GM18870 (cell line): ENCODE results near the gene ARHGEF10L.

ENCODE experiments used
- ATAC-seq: cut with Tn5 transposase; IDR thresholded peaks from one replicate; pipeline ENCODE4 v1.9.1; 2021; ENCODE audit warnings: moderate library complexity; ENCODE audit not compliant: unreplicated experiment

ARHGEF10L gene

DNA sequence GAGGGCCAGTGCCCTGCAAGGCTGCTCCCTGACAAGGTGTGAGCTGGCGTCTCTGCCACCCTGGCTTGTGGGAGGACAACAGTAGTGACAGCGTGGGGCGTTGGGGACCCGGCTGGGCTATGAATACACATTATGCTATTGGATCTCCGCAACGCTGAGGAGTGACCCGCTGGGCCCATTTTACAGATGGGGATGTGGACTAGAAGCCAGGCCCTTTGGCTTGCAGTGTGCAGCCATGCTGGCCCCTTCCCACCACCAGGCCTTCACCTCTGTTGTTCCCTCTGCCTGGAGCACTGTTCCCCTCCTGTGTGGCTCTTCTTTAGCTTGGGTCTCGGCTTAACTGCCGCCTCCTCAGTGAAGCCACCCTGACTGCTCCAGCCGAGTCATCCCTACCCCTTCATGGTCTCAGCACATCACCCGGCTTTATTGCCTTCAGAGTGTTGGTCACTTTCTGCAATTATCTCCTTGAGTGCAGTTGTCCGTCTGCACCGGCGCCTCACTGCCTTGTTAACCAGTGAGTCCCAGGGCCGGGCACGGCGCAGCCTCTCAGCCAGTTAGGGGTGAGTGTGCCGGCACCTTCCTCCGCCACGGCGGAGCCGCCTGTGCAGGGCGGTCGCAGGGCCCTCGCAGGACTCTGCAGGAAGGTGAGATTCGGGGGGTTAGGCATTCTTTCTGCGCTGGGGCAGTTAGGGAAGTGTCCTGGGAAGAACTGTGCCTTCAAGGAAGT, 131.3 kb downstream of the ARHGEF10L start:
- no peak for ATAC-seq

DNA sequence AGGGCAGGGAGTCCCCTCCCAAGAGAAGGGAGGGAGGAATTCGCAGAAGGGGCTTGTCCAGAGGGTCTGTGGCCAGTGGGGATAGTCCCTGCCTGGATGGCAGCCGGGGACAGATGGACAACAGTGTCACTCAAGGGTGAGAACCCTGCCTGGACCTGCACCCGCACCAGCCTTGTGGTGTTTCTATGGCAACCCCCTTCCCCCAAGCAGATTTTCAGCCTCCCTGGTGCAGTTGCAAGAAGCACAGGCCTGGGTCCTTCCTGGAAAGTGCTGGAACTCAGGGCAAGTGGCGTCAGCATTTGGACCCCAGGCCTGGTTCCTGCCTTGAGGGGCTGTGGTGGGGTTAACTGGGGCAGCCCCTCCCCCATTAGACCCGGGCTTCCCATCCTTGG, 131.8 kb downstream of the ARHGEF10L start:
- no peak for ATAC-seq

DNA sequence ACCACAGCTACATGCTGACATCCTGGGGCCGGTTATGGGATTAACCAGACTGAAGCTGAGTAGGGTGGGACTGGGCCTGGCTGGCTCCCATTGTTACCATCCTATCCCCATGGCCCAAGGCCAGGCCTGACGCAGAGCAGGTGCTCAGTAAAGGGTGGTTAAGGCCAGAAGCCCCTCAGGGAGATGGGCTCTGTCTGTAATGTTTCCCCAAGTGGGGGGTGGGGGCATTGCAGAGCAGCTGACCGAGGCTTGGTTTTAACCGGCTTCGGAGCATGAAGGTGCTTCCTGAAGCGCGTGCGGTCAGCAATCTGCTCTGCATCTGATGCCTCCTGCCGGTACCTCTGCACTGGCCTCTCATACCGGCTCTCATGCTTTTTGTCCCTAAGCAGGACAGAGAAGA, 132.2 kb downstream of the ARHGEF10L start:
- no peak for ATAC-seq

DNA sequence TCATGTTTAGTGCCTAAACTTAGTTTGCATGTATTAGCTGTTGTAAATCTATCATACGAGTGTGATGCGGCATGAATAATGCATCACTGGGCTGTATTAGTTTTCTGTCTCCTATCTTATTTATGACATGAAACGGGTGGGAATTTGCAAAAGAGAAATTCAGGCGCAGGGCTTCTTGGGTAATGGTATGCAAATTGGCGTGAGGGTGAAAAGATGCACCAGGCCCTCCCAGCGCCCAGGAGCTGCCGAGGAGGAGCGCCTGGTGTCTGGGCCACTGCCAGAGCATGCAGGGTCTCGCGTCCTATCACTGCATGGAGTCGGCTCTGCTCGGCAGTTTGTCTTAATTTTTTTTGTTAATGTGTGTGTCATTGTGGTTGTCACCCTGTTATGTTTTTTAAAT, 132.7 kb downstream of the ARHGEF10L start:
- no peak for ATAC-seq

DNA sequence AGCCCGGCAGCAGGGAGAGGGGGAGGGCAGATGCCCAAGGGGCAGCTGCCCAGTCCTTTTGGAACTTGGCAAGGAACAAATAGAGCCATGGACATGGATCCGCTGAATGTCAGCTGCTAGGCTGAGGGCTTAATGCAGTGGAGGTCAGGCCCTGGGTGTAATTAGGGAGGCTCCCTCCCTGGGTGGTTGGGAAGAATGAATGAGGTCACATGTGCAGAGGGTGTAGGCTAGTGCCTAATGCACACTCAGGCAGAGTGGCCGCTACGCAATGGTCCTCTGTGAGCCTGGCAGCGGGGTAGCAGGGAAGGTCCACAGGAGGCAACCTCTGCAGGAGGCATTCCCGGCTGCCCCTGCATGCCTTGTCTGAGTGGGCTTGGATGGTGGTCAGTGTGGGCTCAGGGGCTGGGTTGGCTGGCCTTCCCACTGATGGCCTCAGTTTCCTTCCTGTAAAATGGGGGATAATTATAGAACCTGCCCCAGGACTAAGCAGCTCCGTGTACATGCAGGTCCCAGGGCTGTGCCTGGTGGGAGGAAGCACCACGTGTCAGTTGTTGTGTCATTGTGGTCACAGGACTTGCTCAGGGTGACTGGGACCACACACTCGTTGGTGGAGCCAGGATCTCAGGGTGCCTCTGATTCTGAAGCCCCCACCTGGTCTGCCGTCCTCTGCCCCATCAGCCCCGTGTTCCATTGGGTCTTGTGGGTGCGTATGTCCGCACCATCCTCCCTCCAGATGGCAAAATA, 134.0 kb downstream of the ARHGEF10L start:
- no peak for ATAC-seq

DNA sequence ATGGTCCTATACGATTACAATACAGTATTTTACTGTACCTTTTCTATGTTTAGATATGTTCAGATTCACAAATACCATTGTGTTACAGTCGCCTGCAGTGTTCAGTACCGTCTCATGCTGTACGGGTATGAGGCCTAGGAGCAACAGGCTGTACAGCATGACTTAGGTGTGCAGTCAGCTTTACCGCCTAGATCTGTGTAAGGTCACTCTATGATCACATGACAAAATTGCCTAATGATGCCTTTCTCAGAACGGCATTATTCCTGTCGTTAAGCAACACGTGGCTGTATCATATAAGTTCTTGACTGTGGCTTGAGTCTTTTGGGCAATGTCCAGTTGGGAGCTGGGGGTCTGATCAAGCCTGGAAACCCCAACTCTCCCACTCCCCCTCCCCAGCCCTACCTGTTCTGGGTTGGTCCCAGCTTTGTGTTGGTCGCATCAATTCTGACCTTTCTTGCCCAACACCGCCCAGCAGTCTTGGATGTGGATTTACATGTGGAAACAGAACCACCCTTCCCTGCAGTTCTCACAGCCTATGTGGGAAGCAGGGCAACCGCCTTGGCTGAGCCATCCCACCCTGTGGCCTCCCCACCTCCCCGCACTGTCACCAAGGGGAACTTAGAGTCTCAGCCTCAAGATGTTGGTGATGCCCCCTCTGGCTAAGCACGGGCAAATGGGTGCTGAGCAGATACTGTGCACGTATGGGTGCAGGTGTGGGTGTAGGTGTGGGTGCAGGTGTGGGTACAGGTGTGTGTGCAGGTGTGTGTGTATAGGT, 135.4 kb downstream of the ARHGEF10L start:
- ATAC-seq: no peak

DNA sequence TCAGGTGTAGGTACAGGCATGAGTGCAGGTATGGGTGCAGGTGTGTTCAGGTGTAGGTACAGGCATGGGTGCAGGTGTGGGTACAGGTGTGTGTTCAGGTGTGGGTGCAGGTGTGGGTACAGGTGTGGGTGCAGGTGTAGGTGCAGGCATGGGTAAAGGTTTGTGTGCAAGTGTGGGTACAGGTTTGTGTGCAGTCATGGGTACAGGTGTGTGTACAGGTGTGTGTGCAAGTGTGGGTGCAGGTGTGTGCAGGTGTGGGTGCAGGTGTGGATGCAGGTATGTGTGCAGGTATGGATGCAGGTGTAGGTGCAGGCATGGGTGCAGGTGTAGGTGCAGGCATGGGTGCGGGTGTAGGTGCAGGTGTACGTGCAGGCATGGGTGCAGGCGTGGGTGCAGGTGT, 136.2 kb downstream of the ARHGEF10L start:
- ATAC-seq: no peak

DNA sequence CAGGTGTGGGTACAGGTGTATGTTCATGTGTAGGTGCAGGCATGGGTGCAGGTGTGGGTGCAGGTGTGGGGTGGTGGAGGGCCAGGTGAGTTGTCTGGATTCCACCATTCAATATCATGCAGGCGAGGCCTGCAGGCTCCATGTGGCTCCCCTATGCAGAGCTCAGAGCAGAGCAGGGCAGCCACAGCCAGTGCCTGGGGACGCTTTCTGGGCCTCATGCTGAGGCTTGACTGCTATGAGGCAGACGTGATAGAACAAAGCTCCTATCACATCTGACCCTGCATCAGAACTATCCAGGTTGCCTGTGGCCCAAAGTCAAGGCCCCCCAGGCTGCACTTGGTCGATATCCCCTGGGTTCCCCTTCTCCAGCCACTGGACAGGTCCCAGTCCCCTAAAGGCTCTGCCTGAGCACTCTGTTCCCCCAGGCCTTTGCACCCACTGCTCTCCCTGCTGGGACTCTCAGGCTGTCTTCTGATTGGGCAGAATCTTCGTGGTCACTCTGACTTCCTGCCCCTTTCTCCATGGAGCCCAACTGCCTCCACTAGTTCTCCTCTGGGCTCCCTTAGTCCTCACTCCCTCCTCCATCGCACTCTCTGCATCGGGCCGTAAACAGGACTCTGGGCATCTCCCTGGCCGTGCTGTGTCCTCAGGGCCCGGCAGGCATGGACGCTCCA, 137.0 kb downstream of the ARHGEF10L start:
- ATAC-seq: no peak

DNA sequence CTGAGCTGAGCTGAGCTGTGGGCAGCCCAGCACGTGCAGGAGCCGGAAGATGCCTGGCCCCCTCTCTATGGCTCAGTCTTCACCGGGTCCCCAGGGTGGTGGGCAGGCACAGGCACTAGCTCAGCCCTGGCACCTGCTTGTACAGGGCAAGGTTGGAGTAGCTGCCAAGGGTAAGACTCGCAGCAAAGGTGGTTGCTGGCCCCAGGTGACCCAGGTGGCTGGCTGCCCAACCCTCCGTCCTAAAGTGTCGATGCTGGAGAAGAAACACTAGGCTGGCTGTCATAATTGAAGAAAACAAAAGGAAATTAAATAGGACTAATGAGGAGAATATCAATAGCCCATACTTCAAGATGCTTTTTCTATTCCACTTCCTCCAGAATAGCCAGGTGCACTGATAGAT, 138.5 kb downstream of the ARHGEF10L start:
- ATAC-seq: no peak

DNA sequence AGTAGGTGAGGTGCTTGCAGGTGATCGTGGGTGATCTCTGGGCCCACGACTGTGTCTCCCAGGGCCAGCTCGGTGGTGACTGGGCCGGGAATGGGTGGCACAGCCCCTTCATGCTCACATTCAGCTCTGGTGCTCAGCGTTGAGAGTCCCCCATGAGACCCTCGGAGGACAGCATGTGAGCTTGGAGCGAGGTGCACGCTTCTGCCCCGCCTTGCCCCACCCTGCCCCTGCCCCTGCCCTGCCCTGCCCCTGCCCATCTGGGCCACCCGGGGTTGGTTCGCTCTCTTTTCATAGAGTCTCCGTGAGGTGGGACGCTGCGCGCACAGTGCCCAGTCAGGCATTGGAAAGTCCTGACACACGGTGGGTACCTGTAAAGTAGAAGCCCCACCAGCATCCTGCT, 140.4 kb downstream of the ARHGEF10L start:
- ATAC-seq: no peak

DNA sequence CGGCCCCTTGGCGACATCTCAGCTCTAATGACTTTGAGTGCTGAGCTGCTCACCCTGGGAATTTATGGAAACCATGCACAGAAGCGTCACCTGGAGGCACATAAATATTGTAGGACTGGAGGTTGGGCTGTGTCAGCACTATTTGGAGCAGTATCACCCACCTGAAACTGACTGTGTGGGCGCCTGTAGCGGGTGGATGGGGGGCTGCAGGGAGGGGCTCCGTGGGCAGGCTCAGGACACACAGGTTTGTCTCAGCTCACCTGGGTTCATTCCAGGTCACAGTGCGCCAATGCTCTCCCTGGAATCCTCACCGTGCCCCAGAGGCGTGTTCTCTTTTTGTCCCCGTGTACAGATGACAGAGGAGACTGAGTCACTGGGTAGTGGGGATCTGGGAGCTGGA, 140.8 kb downstream of the ARHGEF10L start:
- no peak for ATAC-seq

DNA sequence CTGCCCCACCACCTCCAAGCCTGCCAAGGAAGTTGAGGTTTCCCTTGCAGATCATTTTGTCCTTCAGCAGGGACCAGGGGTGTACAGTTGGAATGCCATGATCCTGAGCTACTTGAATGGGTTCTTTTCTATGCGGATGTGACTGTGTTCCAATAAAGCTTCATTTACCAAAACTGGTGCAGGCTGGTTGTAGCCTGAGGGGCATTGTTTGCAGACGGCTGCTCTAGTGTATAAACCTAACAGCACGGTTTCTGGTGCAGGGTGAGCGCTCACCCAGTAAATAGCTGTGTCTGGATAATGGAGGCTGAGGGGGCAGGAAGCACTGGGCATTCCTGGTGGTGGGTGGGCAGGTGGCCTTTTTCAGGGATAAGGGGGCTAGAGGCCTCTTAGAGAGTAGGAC, 142.9 kb downstream of the ARHGEF10L start:
- no peak for ATAC-seq

DNA sequence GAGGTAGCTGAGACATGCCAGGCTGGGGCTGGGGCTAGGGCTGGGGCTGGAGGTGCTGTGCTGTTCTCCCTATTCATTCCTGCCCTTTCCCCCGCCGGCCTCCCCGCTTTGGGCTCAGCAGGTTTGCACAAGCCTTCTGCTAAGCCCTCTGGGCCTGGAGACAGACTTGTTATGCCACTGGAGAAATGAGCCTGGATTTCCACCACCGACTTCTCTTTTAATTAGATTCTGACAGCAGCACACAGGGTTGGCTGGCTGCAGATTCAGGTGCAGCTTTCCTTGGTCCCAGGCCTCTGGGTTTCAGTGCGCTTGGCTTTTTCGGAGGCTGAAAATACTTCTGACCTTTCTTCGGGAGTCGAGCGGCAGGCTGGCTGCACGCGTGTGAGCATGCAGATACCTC, 144.1 kb downstream of the ARHGEF10L start:
- no peak for ATAC-seq

DNA sequence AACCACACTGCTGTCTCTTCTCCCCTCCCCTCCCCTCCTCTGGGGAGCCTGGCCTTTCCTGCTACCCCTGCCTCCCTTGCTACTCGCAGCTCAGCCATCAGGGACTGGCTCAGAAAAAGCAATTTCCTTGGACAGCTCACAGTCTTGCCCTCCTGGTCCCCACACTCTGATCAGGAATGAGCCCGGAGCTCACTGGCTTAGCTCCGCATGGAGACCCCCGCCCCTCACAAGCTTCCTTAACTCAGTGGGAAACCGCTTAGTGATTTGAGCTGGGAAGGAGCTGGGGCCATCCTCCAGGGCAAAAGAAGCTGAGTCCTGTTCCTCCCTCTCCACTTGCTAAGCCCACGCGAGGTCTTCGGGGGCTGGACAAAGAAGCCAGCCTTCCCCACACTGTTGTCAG, 145.3 kb downstream of the ARHGEF10L start:
- no peak for ATAC-seq

DNA sequence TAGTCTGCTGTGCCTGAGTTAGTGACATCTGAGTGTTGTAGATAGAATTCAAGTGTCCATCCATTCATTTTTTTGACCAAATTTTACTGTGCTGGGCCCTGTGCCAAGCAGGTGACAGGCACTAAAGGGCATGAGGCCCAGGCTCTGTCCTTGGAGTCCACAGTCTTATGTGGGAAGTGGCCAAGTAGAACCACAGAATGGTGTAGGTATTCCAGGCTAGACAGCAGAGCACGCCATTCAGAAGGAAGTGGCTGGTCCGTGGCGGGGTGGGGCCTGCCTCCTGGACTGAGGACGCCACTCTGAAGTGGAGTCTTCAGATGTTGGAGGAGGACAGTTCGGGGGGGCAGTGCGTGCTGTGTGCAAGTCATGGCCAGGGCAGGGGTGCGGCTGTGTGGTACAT, 146.8 kb downstream of the ARHGEF10L start:
- ATAC-seq: no peak

DNA sequence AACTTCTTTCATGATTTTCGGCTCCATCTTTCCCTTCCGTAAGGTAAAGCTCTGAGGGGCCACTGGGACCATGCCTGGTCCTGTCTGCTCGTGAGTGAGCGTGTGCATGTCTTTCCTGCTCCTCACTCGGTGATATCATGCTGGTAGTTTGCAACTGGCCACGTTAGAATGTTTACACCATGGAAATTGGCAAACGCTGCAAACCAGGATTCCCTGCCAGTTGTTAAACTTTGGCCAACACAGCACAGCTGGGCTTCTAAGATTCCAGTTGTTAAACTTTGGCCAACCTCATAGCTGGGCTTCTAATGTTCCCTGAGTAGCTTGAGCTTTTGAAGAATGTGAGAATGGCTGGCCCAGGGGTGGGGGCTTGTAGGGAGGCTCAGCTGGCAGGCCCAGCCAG, 147.6 kb downstream of the ARHGEF10L start:
- ATAC-seq: no peak

DNA sequence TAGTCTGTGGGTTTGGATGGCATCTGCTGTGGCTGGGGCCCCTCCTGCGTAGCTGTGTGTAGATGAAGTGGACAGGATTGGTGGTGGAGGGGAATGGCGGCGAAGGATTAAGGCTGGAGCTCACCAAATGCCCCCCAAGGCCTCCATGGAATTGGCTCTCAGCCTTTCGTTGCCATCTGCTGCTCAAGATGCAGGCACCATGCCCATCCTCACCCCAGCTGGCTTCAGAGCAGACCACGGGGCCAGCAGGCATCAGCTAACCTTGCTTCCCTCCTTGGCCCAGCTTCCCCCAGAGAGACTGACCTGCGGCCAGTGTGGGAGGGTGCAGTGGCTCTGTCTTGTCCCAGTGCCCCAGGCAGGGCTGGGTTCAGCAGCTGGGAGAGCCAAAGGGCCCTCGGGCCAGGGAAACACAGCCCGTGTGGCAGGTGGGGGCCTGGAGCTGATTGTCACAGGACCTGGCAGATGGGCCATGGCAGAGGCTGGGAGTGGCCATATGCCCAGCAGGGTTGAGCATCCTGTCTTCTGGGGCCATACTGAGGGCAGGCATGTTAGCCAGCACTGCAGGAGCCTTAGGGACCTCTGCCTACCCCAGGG, 148.8 kb downstream of the ARHGEF10L start:
- no peak for ATAC-seq

DNA sequence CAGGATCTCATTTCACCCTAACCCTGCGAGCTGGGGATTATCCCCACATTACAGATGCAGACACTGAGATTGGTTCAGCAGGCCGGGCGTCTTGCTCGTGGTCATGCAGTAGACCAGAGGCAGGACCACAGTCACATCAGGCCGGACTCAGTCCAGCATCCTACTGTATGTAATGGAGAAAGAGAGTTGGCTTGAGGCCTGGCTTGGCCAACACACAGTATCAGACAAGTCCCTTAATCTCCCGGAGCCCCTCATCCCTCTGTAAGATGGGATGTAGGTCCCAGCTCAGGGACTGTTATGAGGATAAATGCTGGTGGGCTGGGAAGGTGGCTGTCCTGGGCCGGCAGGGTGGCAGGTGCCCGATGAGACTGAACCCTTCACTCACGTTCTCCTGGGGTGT, 149.5 kb downstream of the ARHGEF10L start:
- ATAC-seq: no peak

DNA sequence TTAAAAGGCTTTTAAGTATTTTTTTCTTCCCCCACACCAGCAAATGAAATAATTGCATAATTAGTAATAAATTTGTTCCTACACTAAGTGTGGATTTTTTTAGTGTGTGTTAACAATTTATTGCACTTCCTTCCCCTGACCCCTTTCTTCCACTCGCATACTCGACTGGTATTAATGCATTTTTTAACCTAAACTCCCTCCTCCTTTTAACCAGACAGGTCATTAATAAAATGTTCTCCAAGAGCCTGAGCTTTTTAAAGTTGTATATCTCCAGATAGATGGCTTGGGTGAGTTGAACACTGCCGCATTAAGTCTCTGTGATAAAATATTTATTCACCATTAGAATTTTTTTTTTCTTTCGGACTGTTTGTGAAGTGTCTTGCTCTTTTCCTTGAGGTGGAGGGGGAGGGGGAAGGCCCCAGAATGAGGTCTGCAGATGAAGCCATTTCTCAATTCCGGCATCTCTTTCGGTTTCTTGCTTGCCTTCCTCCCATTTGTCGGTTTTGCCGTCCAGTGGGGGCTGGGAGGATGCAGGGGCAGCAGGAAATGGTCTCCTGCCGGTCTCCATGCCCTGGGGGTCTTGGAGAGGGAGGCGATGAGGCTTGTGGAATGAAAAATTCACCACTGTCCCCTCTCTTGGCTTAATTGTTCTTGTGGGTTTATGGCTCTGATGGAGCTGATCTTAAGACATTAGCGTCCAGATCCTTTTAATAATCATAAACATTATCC, 151.6 kb downstream of the ARHGEF10L start:
- no peak for ATAC-seq

DNA sequence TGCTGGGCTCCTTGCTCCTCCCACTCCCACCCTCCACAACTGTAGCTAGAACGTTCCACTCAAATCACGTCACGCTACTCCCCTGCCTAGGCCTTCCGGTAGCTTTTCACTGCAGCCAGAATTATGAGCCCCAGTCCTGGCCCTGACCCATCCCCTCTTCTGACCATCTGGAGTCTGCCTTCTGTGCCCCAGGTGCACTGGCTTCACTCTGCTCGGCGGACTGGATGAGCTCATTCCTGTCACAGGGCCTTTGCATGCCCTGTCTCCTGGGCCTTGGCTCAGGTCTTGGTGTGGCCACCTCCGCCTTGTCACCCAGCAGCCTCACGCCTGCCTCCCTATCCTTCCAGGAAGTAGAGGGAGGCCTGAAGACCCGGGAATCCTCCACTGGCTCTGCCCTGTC, 153.1 kb downstream of the ARHGEF10L start:
- no peak for ATAC-seq
